Measurements from ENCODE around the gene ARID3A. TPM values are rescaled to one million over a fixed set of nuclear protein-coding genes. Genes with fewer than 3 reads are reported as not detected.

Gene ARID3A
- total RNA-seq, 1 donor from 2014 or later = 6.7 TPM

GRCh38 chr19:904545-904944, 21.3 kb upstream of the ARID3A start:
- ATAC-seq (no peak), DNase-seq (ENCODE audit: missing footprints) (no peak)
- intact Hi-C loops (cut with DNase I) = no loop called here

- no peak for ATAC-seq
- intact Hi-C loops (cut with DNase I) = no loop called here
- no peak for DNase-seq (ENCODE audit: missing footprints)
Measured at GRCh38 chr19:906480-906879, 19.4 kb upstream of the ARID3A start.

GRCh38 chr19:907183-907853, 18.5 kb upstream of the ARID3A start:
- no peak for ATAC-seq
- intact Hi-C loops (cut with DNase I) = no loop called here
- no peak for DNase-seq (ENCODE audit: missing footprints)

- DNase-seq (ENCODE audit: missing footprints) (no peak), ATAC-seq (no peak)
- intact Hi-C loops (cut with DNase I) = loop anchor here (5.0 kb wide), 1 partner anchor 39 kb away; no protein-coding TSS in a partner anchor
Measured at GRCh38 chr19:911197-912033, 14.4 kb upstream of the ARID3A start.

GRCh38 chr19:912181-913079, 13.4 kb upstream of the ARID3A start:
- ATAC-seq = no peak
- DNase-seq (ENCODE audit: missing footprints) = no peak
- intact Hi-C loops (cut with DNase I) = loop anchor here (5.0 kb wide), 1 partner anchor 40 kb away; no protein-coding TSS in a partner anchor

- DNase-seq (ENCODE audit: missing footprints) = peak; percentile 92
- intact Hi-C loops (cut with DNase I) = loop anchor here (5.0 kb wide), 1 partner anchor 41 kb away; no protein-coding TSS in a partner anchor
- ATAC-seq = peak; percentile 94
Measured at GRCh38 chr19:913080-913748, 12.6 kb upstream of the ARID3A start, which contains the start of gene R3HDM4. Gene R3HDM4, minus strand, starts transcription at chr19:913219. Its CDS starts 62 bp downstream, at chr19:913157.

GRCh38 chr19:916645-917322, 9.1 kb upstream of the ARID3A start:
- DNase-seq (ENCODE audit: missing footprints) = no peak
- intact Hi-C loops (cut with DNase I) = no loop called here
- no peak for ATAC-seq

- ATAC-seq = no peak
- intact Hi-C loops (cut with DNase I) = no loop called here
Measured at GRCh38 chr19:917323-918151, 8.3 kb upstream of the ARID3A start, which contains the start of gene KISS1R. Gene KISS1R, plus strand, starts transcription at chr19:917333. Its CDS starts 170 bp downstream, at chr19:917503.

GRCh38 chr19:918152-918437, 7.7 kb upstream of the ARID3A start:
- DNase-seq (ENCODE audit: missing footprints) = no peak
- intact Hi-C loops (cut with DNase I) = no loop called here
- no peak for ATAC-seq

More at GRCh38 chr19:917323-918151, 8.3 kb upstream of the ARID3A start, which contains the start of gene KISS1R:
- DNase-seq (ENCODE audit: missing footprints) = peak; percentile 84

- no peak for ATAC-seq
- DNase-seq (ENCODE audit: missing footprints) = no peak
- intact Hi-C loops (cut with DNase I) = no loop called here
Measured at GRCh38 chr19:918481-919198, 7.2 kb upstream of the ARID3A start.

GRCh38 chr19:919199-920050, 6.4 kb upstream of the ARID3A start:
- DNase-seq (ENCODE audit: missing footprints) (no peak), ATAC-seq (no peak)
- intact Hi-C loops (cut with DNase I) = loop anchor here (2.0 to 10.0 kb wide), 2 partner anchors 57 to 325 kb away; partner anchors contain the start of genes ATP5F1D and MIDN

- no peak for DNase-seq (ENCODE audit: missing footprints)
- no peak for ATAC-seq
- intact Hi-C loops (cut with DNase I) = loop anchor here (2.0 to 10.0 kb wide), 2 partner anchors 57 to 325 kb away; partner anchors contain the start of genes ATP5F1D and MIDN
Measured at GRCh38 chr19:920051-920864, 5.6 kb upstream of the ARID3A start.

- DNase-seq (ENCODE audit: missing footprints) (no peak), ATAC-seq (no peak)
- intact Hi-C loops (cut with DNase I) = loop anchor here (1.0 to 10.0 kb wide), 2 partner anchors 60 to 320 kb away; partner anchors contain the start of genes ATP5F1D, MIDN and WDR18
Measured at GRCh38 chr19:924553-925086, 1.2 kb upstream of the ARID3A start.

- peak; percentile 57 for ATAC-seq
- DNase-seq (ENCODE audit: missing footprints) = no peak
- intact Hi-C loops (cut with DNase I) = loop anchor here (1.0 to 10.0 kb wide), 2 partner anchors 59 to 320 kb away; partner anchors contain the start of genes ATP5F1D, MIDN and WDR18
Measured at GRCh38 chr19:925087-925525, 729 bp upstream of the ARID3A start.
